Measurements from ENCODE around the gene DOCK3. TPM values are rescaled to one million over a fixed set of nuclear protein-coding genes. Genes with fewer than 3 reads are reported as not detected.

DOCK3 gene
- total RNA-seq, 4 donors from 2014 or later: 0.33 to 5.3 (median 0.50) TPM

DNA sequence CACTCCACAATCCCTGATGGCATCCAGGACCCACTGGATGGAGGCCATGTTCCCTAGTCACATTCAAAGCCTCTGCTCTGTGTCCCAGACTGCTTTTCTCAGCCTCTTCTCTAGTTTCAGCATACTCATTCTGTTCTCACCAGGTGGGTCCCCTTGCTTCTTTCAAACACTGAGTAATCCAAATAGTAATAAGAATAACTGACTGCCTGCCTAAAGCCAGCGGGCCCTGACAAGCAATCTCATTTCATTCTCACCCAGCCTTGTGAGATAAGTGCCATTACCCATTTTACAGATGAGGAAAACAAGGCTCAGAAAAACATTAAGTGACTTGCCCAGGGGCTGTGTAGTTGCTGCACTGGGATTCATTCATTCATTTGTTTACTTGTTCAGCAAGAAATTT is 32.3 kb upstream of the DOCK3 start:
- TF ChIP-seq, protein P1, sequence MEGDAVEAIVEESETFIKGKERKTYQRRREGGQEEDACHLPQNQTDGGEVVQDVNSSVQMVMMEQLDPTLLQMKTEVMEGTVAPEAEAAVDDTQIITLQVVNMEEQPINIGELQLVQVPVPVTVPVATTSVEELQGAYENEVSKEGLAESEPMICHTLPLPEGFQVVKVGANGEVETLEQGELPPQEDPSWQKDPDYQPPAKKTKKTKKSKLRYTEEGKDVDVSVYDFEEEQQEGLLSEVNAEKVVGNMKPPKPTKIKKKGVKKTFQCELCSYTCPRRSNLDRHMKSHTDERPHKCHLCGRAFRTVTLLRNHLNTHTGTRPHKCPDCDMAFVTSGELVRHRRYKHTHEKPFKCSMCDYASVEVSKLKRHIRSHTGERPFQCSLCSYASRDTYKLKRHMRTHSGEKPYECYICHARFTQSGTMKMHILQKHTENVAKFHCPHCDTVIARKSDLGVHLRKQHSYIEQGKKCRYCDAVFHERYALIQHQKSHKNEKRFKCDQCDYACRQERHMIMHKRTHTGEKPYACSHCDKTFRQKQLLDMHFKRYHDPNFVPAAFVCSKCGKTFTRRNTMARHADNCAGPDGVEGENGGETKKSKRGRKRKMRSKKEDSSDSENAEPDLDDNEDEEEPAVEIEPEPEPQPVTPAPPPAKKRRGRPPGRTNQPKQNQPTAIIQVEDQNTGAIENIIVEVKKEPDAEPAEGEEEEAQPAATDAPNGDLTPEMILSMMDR (IDR thresholded peaks at IDR 0.05; ENCODE audit: low read depth): no peak

DNA sequence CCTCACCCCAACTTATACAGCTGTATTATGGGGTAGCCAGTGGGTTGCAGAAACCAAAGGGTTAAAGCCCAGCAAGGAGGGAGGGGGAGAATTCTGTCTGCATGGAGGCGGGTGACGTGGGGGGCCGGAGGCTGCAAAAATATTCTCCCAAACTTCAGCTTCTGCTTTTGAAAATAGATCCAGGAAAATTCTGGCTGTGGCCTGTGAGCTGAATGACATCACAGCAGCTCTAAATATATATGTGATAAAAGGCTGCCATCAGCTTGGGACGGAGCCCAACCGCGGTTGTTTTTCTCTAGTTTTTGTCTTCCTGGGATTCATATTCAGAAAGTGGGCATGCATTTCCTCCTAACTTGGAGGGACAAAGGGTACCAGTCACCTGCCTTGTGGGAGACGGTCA is 30.2 kb upstream of the DOCK3 start:
- TF ChIP-seq, protein P1 (IDR thresholded peaks at IDR 0.05; ENCODE audit: low read depth): no peak

DNA sequence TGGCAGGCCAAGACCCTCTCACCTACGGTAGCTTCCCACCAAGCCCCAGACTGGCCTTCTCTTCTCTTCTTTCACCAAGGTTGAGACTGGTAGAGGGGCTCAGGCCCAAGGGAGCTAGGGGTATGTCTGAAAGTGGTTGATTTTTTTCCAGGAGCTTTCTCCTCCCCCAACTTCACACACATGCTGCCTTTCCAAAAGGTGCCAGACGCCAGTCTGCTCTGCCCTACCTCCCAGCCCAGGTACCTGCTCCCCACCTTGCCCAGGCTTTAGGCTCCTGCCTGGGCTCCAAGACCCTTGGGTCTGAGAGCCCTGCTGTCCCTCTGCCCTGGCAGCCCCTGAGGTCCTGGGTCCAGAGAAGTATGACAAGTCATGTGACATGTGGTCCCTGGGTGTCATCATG is 29.3 kb upstream of the DOCK3 start:
- TF ChIP-seq, protein P1 (IDR thresholded peaks at IDR 0.05; ENCODE audit: low read depth): no peak

DNA sequence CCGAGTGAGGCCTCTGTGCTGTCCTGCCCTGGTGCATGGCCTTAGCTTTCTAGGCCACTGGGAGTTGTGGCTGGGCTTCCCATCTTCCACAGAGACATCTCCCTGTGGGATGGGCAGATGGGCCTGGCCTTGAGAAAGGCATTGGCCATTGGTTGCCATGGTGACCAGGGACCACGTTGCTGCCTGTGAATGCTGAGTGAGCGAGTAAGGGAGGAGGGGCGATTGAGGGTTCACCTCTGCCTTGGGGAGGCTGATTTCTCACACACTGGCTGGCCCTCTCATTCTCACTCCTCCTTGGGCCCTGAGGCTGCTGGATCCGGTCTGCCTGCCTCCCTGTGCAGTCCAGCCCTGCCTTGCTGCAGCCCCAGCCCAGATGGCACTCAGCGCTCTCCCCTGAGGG is 26.4 kb upstream of the DOCK3 start:
- TF ChIP-seq, protein P1 (IDR thresholded peaks at IDR 0.05; ENCODE audit: low read depth): no peak

DNA sequence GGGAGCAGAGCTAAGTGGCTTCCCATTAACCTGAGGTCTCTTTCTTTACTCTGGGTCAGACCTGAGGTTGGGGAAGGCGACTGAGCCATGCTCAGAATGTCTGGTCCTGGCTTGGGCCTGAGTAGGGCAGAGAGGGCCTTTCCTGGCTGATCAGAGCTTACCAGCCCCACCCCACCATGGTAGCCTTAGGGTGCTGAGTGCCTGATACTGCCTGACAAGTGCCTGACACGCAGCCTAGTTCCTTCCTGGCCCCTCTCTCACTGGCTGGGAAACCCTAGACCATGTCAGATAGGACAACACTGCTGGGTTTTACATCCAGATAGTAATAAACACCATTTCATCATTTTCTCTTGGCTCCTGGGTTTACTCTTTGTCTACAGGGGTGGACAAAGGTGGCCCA is 25.8 kb upstream of the DOCK3 start:
- TF ChIP-seq, protein P1 (IDR thresholded peaks at IDR 0.05; ENCODE audit: low read depth): no peak

DNA sequence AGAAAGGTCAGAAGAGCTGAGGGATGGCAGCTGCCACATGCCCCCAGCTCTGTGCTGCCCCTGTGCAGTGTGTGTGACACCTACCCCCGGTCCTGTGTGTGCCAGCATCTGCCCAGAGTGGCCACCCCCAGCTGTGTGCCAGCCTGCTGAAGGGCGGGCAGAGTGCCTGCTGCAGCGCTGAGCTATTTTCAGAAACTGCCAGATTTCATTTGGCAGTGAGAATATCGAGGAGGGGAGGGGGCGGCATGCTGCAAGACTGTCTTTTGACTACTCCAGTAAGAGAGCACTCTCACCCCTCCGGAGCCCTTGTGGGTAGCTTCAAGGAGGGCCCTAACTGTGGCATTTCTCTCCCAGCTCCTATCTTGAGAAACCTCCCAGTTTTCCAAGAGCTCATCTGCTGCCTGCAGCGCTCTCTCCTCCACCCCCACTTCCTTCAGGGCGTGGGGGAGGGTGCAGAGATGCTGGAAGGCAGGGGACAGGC is 25.2 kb upstream of the DOCK3 start:
- TF ChIP-seq, protein P1 (IDR thresholded peaks at IDR 0.05; ENCODE audit: low read depth): no peak

DNA sequence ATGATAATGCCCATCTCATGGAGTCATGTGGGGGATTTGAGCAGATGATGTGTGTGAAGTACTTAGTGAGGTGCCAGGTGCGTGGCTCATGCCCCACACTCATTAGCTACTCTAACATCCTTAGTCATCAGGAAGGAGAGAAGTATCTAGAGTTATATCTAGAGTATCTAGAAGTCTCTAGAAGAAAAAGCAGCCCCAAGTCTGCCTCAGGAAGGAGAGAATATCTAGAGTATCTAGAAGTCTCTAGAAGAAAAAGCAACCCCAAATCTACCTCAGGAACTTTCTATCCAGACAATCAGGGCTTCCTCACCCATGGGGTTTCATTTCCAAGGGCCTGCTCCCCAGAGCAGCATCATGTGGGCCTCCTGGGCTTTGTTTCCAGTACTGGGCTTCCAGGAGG is 24.7 kb upstream of the DOCK3 start:
- TF ChIP-seq, protein P1 (IDR thresholded peaks at IDR 0.05; ENCODE audit: low read depth): no peak

All from subcutaneous adipose tissue (tissue), 4 donors.